Sciatic nerve (tissue), 2 donors: ENCODE data around the gene DGKI. TPM values are rescaled to one million over a fixed set of nuclear protein-coding genes. Genes with fewer than 3 reads are reported as not detected.
A peak's percentile ranks its signal among the peaks of the same experiment; 100 is the strongest.

Source experiments
- ATAC-seq: fragments of 200-7000 bp; cut with Tn5 transposase; one replicate; pipeline ENCODE4 v1.9.1; 2020; ENCODE audit warnings: mild to moderate bottlenecking, moderate library complexity
- DNase-seq: peaks from one replicate; pipeline ENCODE4 v3.0.0-alpha.2; 2020; ENCODE audit warnings: low spot score
- intact Hi-C: fragments of 100-400 bp; cut with DNase I; formaldehyde crosslinking; loops from one replicate; pipeline ENCODE4 v1.14.2; 2022
- total RNA-seq: library from RNA; stranded (reverse); fragmentation: NEBNext Ultra II Directional; extraction: Animal tissue kit (Norgen Biotek cat#: 25700); gene quantifications from one replicate; pipeline ENCODE4 v1.2.1, GENCODE V29; 2021
- donor health status: DM: no; HTN: no; CAD: no.
- donor health status: DM: no; HTN: no; CAD: no.

Gene DGKI
- total RNA-seq, 1 donor from 2014 or later: 2.3 TPM

GRCh38 chr7:137434946-137435345 is 411.8 kb downstream of the DGKI start:
- ATAC-seq (no peak), DNase-seq (no peak)
- intact Hi-C loops: no loop called here

- DNase-seq (no peak), ATAC-seq (no peak)
- intact Hi-C loops: no loop called here
Measured at GRCh38 chr7:137434530-137434929, 412.2 kb downstream of the DGKI start.

GRCh38 chr7:137423321-137423720 is 423.5 kb downstream of the DGKI start:
- ATAC-seq (no peak), DNase-seq (no peak)
- intact Hi-C loops: no loop called here

GRCh38 chr7:137421366-137421765 is 425.4 kb downstream of the DGKI start:
- intact Hi-C loops: no loop called here
- no peak for DNase-seq
- peak; percentile 78 for ATAC-seq

GRCh38 chr7:137418841-137419240 is 427.9 kb downstream of the DGKI start:
- ATAC-seq: no peak
- intact Hi-C loops: no loop called here
- DNase-seq: no peak

- ATAC-seq: peak; percentile 48
- DNase-seq: no peak
- intact Hi-C loops: no loop called here
Measured at GRCh38 chr7:137417464-137417863, 429.3 kb downstream of the DGKI start.

GRCh38 chr7:137413901-137414300 is 432.9 kb downstream of the DGKI start:
- DNase-seq: no peak
- ATAC-seq: no peak
- intact Hi-C loops: no loop called here

GRCh38 chr7:137411446-137411845 is 435.3 kb downstream of the DGKI start:
- intact Hi-C loops: no loop called here
- no peak for ATAC-seq
- DNase-seq: no peak

- intact Hi-C loops: no loop called here
- peak; percentile 50 for ATAC-seq
- DNase-seq: no peak
Measured at GRCh38 chr7:137408126-137408525, 438.6 kb downstream of the DGKI start.

- intact Hi-C loops: no loop called here
- no peak for ATAC-seq
- DNase-seq: no peak
Measured at GRCh38 chr7:137407078-137407477, 439.7 kb downstream of the DGKI start.

- ATAC-seq (no peak), DNase-seq (no peak)
- intact Hi-C loops: no loop called here
Measured at GRCh38 chr7:137404660-137405317, 442.0 kb downstream of the DGKI start.

GRCh38 chr7:137403353-137403695 is 443.4 kb downstream of the DGKI start:
- ATAC-seq: no peak
- intact Hi-C loops: no loop called here
- DNase-seq: no peak

GRCh38 chr7:137402536-137403352 is 444.0 kb downstream of the DGKI start:
- no peak for DNase-seq
- intact Hi-C loops: no loop called here
- no peak for ATAC-seq

- ATAC-seq: no peak
- DNase-seq: no peak
- intact Hi-C loops: no loop called here
Measured at GRCh38 chr7:137399827-137400823, 446.6 kb downstream of the DGKI start.

- no peak for ATAC-seq
- intact Hi-C loops: no loop called here
- no peak for DNase-seq
Measured at GRCh38 chr7:137396051-137396450, 450.7 kb downstream of the DGKI start.

GRCh38 chr7:137395420-137395819 is 451.4 kb downstream of the DGKI start:
- DNase-seq: no peak
- intact Hi-C loops: no loop called here
- no peak for ATAC-seq

- intact Hi-C loops: no loop called here
- DNase-seq (no peak), ATAC-seq (no peak)
Measured at GRCh38 chr7:137393570-137393969, 453.2 kb downstream of the DGKI start.

GRCh38 chr7:137390076-137390475 is 456.7 kb downstream of the DGKI start:
- ATAC-seq (no peak), DNase-seq (no peak)
- intact Hi-C loops: no loop called here

- intact Hi-C loops: no loop called here
- ATAC-seq (no peak), DNase-seq (no peak)
Measured at GRCh38 chr7:137388916-137389315, 457.9 kb downstream of the DGKI start.

GRCh38 chr7:137386966-137387365 is 459.8 kb downstream of the DGKI start:
- no peak for DNase-seq
- intact Hi-C loops: no loop called here
- ATAC-seq: no peak
